Measurements from ENCODE around the gene MRPS15.

MRPS15 gene

GRCh38 chr1:36456391-36456928 lies 7.7 kb downstream of the MRPS15 start:
- DNase-seq = no peak

DNA sequence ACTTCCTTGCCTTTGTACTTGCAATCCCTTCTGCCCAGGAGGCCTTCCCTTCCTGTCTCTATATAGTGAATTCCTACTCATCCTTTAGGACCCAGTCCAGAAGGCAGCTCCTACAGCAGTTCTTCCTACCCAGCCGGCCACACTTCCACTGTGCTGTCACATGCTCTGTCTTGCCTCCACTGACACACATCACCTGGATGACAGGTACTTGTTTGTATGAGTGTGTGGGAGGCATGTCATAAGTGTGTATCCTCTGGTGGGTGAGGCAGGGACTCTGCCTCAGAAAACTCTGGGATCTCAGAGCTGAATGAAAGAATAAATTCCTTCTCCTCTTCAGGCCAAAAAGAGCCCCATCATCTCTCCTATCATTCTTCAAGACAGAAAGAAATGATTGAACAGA lies 8.8 kb downstream of the MRPS15 start:
- no peak for DNase-seq

DNA sequence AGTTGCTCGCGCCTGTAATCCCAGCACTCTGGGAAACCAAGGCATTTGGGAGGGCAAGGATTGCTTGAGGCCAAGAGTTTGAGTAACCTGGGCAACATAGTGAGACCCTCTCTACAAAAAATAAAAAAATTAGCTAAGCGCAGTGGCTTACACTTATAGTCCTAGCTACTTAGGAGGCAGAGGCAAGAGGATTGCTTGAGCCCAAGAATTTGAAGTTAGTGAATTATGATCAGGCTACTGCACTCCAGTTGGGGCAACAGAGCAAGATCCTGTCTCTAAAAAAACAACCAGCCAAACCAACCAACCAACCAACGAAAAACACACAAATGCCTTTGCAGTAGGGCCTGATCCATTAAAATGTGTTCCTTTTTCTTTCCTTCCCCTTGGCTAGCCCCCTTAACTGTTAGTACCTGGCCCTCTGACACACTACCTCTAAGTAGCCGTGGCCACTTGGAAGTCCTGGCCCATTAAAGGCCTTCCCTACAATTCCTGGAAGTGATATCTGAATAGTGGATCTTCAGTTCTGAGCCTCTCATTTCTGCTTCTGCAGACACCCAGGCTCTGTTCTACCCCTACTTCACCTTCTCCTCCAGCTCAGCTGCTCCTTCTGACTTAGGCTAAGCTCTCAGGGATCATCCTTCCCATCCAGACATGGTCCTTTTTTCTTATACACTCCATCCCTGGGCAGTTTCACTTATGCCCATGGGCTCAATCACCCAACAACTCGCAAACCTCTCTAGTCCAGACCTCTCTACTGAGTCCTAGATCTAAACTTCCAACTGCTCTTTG lies 10.4 kb downstream of the MRPS15 start:
- no peak for DNase-seq

- DNase-seq = no peak
Observed at GRCh38 chr1:36453051-36453450, 11.1 kb downstream of the MRPS15 start.

- DNase-seq = no peak
Observed at GRCh38 chr1:36450919-36451305, 13.3 kb downstream of the MRPS15 start.

- DNase-seq = peak; percentile 97 to 98
Observed at GRCh38 chr1:36450270-36450918, 13.8 kb downstream of the MRPS15 start, which contains the start of gene OSCP1. TSS of gene OSCP1 (minus strand) at chr1:36450451. CDS start at chr1:36450369, 82 bp downstream.

DNA sequence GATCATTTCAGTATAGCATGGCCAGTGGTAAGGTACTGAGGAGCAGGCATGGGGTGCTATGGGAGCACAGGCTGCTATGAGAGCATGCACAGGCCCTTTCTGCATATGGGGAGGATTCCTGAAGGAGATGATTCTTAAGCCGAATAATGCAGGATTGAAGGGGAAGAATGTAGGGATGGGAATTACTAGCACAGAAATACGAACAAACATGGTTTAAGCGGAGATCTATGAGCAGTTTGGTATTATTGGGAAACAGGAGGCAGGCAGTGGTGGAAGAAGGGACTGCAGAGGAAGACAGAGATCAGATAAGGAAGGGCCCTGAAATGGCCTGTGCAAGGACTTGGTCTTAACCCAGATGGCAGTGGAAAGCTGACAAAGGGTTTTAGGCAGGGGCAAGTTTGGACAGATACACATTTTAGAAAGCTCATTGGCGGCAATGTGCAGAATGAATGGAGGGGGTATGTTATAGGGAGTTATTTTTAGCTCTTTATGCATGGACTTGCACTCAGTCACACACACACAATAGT lies 15.6 kb downstream of the MRPS15 start:
- no peak for DNase-seq

DNA sequence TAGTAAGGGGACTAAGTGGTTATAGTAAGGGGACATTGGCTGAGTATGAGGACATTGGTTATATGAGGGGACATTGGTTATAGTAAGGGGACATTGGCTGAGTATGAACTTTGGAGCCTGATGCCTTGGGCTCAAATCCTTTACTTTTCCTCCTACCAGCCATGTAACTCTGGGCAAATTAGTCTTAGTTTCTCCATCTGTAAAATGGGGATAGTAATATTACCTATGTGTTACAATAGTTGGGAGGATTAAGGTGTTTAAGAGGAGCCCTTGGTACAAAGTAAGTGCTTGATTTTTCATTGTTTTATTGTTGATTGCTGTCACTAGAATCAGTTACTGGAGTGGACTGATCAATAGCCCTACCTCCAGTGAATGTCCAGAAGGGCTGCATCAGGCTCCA lies 16.7 kb downstream of the MRPS15 start:
- DNase-seq = no peak

GRCh38 chr1:36446746-36447145 lies 17.4 kb downstream of the MRPS15 start:
- no peak for DNase-seq

GRCh38 chr1:36446271-36446670 lies 17.9 kb downstream of the MRPS15 start:
- DNase-seq = no peak

GRCh38 chr1:36443297-36443696 lies 20.9 kb downstream of the MRPS15 start:
- DNase-seq = no peak

DNA sequence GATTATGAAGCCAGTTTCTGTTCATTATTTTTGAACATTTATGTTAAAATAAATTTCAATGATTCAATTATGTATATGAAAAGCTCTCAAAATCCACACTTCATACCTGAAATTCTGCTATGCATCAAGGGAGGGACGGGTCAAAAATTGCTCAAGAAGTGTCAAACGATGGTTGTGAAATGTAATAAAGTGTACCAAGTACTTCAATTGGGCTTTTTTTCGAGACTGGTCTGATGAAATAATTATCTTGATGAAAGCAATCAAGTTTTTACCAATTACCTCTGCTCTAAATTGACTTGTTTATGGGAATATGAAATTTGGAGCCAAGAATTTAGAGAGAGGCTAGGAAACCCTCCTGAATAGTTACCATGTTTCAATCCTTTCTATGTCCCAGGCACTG lies 21.8 kb downstream of the MRPS15 start:
- no peak for DNase-seq

DNA sequence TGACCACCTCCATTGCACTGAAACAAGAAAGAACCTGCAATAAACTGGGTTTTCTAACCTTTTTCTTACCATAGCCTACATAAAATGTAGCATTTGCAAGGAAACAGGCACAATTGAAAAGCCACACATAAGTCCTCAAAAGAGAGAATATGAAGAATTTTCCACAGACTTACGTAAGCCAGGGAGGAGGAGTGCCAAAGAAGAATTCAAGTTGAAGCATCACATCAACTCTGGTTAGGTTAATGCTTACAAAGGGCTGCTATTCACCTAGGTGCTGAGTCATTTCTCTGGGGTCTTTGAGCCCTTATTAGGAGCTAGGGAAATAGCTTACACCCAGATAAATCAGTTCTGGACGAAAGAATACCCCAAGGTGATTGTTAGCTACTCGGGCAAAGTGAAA lies 23.5 kb downstream of the MRPS15 start:
- no peak for DNase-seq

GRCh38 chr1:36440044-36440443 lies 24.1 kb downstream of the MRPS15 start:
- no peak for DNase-seq

- no peak for DNase-seq
Observed at GRCh38 chr1:36438715-36439114, 25.5 kb downstream of the MRPS15 start.

- DNase-seq = no peak
Observed at GRCh38 chr1:36436821-36437220, 27.4 kb downstream of the MRPS15 start.

- DNase-seq = no peak
Observed at GRCh38 chr1:36433102-36433501, 31.1 kb downstream of the MRPS15 start.

- DNase-seq = no peak
Observed at GRCh38 chr1:36432616-36433015, 31.6 kb downstream of the MRPS15 start.

GRCh38 chr1:36425791-36426190 lies 38.4 kb downstream of the MRPS15 start:
- DNase-seq = no peak

DNA sequence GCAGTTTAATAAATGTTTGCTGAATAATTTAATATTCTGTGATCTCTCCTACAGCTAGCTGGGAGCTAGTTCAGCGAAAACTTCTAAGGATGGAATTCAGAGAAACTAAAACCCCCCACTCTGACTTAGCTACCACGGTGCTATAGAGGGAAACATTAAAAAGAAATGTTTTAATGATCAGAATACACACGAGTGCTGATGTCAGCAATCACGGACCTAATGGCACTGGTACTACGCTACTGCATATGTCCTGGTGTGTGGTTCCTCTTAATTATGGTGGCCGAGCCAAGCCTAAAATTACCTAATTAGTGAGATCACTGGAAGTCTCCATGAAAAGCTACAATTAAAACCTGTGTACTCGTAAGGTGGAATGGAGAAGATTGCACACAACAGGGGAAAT lies 42.5 kb downstream of the MRPS15 start:
- DNase-seq = no peak

- peak; percentile 85 to 93 for DNase-seq
Observed at GRCh38 chr1:36420836-36421317, 43.3 kb downstream of the MRPS15 start.

DNA sequence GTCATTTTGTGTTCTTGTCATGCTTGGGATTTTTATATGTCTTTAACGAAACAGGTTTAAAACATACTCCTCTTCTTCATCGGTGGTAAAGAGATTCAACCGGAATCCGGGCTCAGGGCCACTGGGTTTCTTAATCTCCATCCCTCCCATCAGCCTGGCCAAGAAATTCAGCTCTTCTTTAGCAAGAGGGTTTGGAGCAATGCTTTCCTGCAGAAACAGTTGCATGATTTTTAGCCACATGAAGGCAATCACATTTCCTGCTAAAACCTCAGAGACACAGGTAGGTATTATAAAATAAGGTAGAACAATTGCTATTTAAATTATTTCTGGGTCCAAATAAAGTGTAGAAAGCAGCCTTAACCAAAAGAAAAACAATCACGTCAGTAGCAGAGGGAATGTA lies 43.8 kb downstream of the MRPS15 start:
- DNase-seq = no peak

DNA sequence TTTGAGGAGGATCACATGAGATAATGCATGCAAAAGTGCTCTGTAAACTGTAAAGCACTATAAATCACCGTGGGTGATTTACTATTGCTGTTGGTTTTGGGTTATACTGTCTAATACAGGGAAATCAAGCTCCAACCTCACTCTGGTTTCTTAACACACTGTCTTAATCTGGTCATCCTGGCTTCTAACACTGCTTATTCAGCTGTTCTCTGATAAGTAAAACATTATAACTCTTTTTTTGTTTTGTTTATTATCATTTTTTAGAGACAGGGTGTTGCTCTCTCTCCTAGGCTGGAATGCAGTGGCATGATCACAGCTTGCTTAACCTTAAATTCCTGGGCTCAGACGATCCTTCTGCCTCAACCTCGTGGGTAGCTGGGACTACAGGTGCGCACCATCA lies 44.6 kb downstream of the MRPS15 start:
- no peak for DNase-seq

- DNase-seq = no peak
Observed at GRCh38 chr1:36419140-36419539, 45.0 kb downstream of the MRPS15 start.

Data from NCI-H2081 (cell line).